Mesothelial cell of epicardium (in vitro differentiated cells): Measurements from ENCODE around the gene HSD17B12. TPM values are rescaled to one million over a fixed set of nuclear protein-coding genes. Genes with fewer than 3 reads are reported as not detected.

Source experiments
- DNase-seq, 2 experiments: peaks; one replicate each; pipeline ENCODE4 v3.0.0; 2021; ENCODE audit warnings: low spot score in 2 of 2; ENCODE audit not compliant: unreplicated experiment in 2 of 2
- H3K27ac Mint-ChIP-seq: 2 replicates; pipeline ENCODE4 v1.8.0; 2021; ENCODE audit warnings: mixed read lengths
- H3K27me3 Mint-ChIP-seq: 2 replicates; pipeline ENCODE4 v1.8.0; 2021; ENCODE audit warnings: low read depth, mixed read lengths
- H3K36me3 Mint-ChIP-seq: 2 replicates; pipeline ENCODE4 v1.8.0; 2021; ENCODE audit warnings: mixed read lengths
- H3K4me1 Mint-ChIP-seq: 2 replicates; pipeline ENCODE4 v1.8.0; 2021; ENCODE audit warnings: mixed read lengths
- H3K4me3 Mint-ChIP-seq: 2 replicates; pipeline ENCODE4 v1.8.0; 2021; ENCODE audit warnings: mild to moderate bottlenecking, moderate library complexity, mixed read lengths
- H3K9me3 Mint-ChIP-seq: 2 replicates; pipeline ENCODE4 v1.8.0; 2021; ENCODE audit warnings: mixed read lengths
- total RNA-seq: library from RNA; stranded (reverse); gene quantifications from 3 replicates; pipeline ENCODE4 v1.2.1, GENCODE V29; 2021
- TF ChIP-seq, protein P1 (sequence below): fragments of 200-600 bp; sonication (generic); IDR thresholded peaks from one replicate; pipeline ENCODE4 v1.5.0; 2021; ENCODE audit warnings: antibody characterized with exemption; ENCODE audit not compliant: unreplicated experiment

HSD17B12 gene
- 86.9 to 99.9 TPM (median 93.6 TPM) in 3 replicates for total RNA-seq

DNA sequence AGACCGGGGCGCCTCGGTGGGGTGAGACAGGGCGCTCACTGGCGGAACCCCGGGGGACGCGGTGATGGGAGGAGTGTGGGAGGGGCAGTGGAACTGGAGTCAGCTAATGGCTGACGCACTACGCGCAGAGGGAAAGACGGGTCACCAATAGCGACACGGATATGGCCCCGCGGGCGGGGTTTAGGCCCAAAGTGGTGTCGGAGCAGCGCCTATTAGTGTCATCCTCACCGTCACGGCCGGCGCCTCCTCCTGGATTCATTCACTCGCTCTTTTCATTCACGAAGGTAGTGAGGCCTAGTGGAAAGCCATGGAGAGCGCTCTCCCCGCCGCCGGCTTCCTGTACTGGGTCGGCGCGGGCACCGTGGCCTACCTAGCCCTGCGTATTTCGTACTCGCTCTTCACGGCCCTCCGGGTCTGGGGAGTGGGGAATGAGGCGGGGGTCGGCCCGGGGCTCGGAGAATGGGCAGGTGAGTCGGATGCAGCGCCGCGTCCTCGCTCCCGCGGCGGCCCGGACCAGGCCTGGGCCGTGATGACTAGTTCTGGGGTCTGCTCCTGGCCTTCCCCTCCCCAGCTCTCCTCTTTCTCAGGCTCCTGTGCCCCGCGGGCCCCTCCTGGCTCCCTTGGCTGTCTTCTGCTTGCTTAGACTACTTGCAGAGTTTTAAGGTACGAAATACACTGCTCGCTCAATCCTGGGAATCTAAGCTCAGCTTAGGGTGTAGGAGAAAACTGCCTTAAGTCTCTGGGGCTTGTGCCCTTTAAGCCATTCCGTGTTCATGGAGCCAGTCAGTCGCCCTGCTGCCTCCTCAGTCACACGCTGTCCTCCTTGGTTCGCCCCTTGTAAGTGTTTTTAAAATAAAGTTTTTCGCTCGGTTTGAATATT, at the start of gene HSD17B12:
Gene HSD17B12, plus strand, starts transcription at position 218 of the 880 bp plus-strand sequence. Its CDS starts 90 bp downstream, at position 308.
- peak within 1 kb of the TSS; percentile 99 for H3K27ac Mint-ChIP-seq
- H3K4me3 Mint-ChIP-seq: peak within 1 kb of the TSS; percentile 93
- no peaks in the 10 kb centered on the region for H3K9me3 Mint-ChIP-seq
- H3K36me3 Mint-ChIP-seq: peaks cover 24% of the 10 kb centered on the region
- H3K4me1 Mint-ChIP-seq: peaks cover 33% of the 10 kb centered on the region
- TF ChIP-seq, protein P1, sequence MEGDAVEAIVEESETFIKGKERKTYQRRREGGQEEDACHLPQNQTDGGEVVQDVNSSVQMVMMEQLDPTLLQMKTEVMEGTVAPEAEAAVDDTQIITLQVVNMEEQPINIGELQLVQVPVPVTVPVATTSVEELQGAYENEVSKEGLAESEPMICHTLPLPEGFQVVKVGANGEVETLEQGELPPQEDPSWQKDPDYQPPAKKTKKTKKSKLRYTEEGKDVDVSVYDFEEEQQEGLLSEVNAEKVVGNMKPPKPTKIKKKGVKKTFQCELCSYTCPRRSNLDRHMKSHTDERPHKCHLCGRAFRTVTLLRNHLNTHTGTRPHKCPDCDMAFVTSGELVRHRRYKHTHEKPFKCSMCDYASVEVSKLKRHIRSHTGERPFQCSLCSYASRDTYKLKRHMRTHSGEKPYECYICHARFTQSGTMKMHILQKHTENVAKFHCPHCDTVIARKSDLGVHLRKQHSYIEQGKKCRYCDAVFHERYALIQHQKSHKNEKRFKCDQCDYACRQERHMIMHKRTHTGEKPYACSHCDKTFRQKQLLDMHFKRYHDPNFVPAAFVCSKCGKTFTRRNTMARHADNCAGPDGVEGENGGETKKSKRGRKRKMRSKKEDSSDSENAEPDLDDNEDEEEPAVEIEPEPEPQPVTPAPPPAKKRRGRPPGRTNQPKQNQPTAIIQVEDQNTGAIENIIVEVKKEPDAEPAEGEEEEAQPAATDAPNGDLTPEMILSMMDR: no peak
- DNase-seq: peak; percentile 93 to 97
- H3K27me3 Mint-ChIP-seq: no peaks in the 10 kb centered on the region

DNA sequence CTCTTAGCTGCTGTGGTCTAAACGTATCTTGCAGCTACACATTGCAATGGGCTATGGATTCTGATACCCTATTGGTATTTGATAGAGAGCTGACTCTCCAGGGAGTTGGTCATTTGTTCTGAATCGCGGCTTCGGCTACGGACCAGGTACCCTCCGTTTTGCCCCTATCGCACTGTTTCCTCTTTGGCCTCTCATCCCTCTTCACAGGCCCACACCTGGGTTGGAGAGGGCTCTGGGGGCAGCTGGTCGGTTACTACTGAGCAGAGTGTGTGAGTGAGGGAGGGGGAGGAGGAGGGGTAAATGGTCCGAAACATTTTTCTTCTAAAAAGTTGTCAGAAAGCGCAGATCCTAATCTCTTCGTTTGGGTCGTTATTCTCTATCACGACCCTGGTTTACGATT, 48.8 kb upstream of the HSD17B12 start:
- Mint-ChIP-seq H3K36me3 (no peaks in the 10 kb centered on the region), H3K27ac (no peak overlapping the region), H3K9me3 (no peaks in the 10 kb centered on the region), H3K4me1 (no peaks in the 10 kb centered on the region), H3K27me3 (peaks cover 76% of the 10 kb centered on the region), H3K4me3 (no peak overlapping the region)
- DNase-seq: no peak
- TF ChIP-seq, protein P1: no peak

DNA sequence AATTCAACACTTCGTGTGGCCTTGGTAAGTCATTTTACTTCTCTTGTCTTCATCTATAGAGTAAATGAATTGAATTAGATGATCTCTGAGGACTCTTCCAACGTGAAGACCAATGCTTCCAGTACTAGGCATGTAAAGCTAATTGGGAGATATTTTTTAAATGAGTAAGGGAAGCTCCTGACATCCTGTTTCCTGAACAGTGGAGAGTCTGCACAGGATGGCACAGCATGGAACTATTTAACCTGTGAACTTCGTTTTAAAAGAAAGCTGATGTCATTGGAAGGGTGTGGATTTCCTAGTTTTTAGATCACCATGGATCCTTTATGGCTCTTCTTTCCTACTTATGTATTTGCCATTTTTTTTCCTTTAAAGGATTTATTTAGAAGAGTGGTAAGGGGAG, 48.4 kb upstream of the HSD17B12 start:
- Mint-ChIP-seq H3K4me3 (no peak overlapping the region), H3K36me3 (no peaks in the 10 kb centered on the region), H3K27ac (no peak overlapping the region), H3K4me1 (no peaks in the 10 kb centered on the region), H3K9me3 (no peaks in the 10 kb centered on the region), H3K27me3 (peaks cover 74% of the 10 kb centered on the region)
- TF ChIP-seq, protein P1: no peak
- DNase-seq: no peak

DNA sequence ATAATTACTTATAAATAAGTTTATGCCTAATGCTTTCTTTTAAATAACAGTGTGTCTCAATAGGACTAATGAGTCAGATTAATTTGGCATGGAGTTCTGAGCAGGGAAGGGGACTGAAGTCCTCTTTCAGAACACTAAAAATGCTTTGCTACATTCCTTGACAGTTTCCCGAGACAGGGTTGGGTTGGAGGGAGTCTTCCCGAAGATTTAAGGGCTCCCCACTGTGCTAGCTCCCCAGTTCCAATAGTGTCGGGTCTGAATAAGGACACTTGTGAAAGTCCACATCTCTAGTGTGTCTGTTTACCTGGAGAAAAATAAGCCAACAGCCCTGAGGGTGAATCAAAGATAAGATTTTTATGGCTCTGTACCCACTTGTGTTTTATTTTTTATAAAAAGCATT, 41.8 kb upstream of the HSD17B12 start:
- H3K4me3 Mint-ChIP-seq: no peak overlapping the region
- no peak for DNase-seq
- no peaks in the 10 kb centered on the region for H3K9me3 Mint-ChIP-seq
- H3K27me3 Mint-ChIP-seq: peaks cover 61% of the 10 kb centered on the region
- TF ChIP-seq, protein P1: no peak
- no peak overlapping the region for H3K27ac Mint-ChIP-seq
- H3K36me3 Mint-ChIP-seq: no peaks in the 10 kb centered on the region
- H3K4me1 Mint-ChIP-seq: peaks cover 2% of the 10 kb centered on the region

- H3K9me3 Mint-ChIP-seq: no peaks in the 10 kb centered on the region
- no peak overlapping the region for H3K27ac Mint-ChIP-seq
Measured at GRCh38 chr11:43639224-43639623, 41.3 kb upstream of the HSD17B12 start.

More at GRCh38 chr11:43639224-43639623, 41.3 kb upstream of the HSD17B12 start:
- Mint-ChIP-seq H3K36me3 (no peaks in the 10 kb centered on the region), H3K27me3 (peaks cover 58% of the 10 kb centered on the region), H3K4me1 (peaks cover 4% of the 10 kb centered on the region), H3K4me3 (no peak overlapping the region)
- TF ChIP-seq, protein P1: no peak
- DNase-seq: no peak
